PFSK-1 (cell line): ENCODE results near the gene SIPA1L3.

ENCODE experiments used
- FOXP2 ChIP-seq: optimal IDR thresholded peaks from 2 replicates; pipeline ENCODE3; 2011; ENCODE audit warnings: borderline replicate concordance, control low read depth, inconsistent platforms; ENCODE audit not compliant: insufficient read depth; ENCODE audit errors: extremely low read length, extremely low read depth
- POLR2AphosphoS5 ChIP-seq: IDR thresholded peaks from 2 replicates; pipeline ENCODE4 v1.6.1; 2012; ENCODE audit warnings: low read depth, mild to moderate bottlenecking, control low read depth, low read length, moderate library complexity
- SIN3A ChIP-seq: IDR thresholded peaks from 2 replicates; pipeline ENCODE4 v1.6.1; 2012; ENCODE audit warnings: mild to moderate bottlenecking, low read length, moderate library complexity, borderline replicate concordance; ENCODE audit not compliant: insufficient read depth
- TAF1 ChIP-seq: IDR thresholded peaks from 2 replicates; pipeline ENCODE4 v1.6.1; 2012; ENCODE audit warnings: low read length, control low read depth, borderline replicate concordance; ENCODE audit not compliant: insufficient read depth
- TF ChIP-seq, protein P1 (sequence below), 2 experiments: IDR thresholded peaks; 2 replicates each; pipeline versions ENCODE4 v1.6.1 to v1.8.0; 2011 to 2012; ENCODE audit warnings: low read depth in 2 of 2, low read length in 2 of 2, control low read depth in 1 of 2, inconsistent platforms in 1 of 2, mild to moderate bottlenecking in 1 of 2, moderate library complexity in 1 of 2; ENCODE audit not compliant: insufficient read depth in 1 of 2

SIPA1L3 gene

DNA sequence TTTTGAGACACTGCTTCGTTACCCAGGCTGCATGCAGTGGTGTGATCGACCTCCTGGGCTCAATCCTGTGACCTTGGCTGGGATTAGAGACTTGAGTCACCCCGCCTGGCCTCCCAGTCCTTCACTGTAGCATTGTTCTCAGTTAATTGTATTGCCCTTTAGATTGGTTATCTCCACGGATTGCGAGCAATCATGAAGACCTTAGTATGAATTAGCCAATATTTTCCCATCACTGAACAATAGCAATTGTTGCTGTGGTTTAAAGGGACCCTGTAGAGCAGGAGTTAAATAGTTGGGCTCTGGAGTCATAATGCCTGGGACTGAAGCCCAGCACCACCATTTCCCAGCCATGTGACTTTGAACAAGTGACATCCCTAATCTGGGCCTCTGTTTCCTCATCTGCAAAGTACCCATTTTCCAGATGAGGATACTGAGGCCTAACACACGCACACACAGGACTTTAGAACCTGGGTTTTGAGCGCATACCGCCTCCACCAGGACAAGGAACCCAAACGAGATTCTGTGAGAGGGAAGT is 340.8 kb downstream of the SIPA1L3 start:
- TF ChIP-seq, protein P1, sequence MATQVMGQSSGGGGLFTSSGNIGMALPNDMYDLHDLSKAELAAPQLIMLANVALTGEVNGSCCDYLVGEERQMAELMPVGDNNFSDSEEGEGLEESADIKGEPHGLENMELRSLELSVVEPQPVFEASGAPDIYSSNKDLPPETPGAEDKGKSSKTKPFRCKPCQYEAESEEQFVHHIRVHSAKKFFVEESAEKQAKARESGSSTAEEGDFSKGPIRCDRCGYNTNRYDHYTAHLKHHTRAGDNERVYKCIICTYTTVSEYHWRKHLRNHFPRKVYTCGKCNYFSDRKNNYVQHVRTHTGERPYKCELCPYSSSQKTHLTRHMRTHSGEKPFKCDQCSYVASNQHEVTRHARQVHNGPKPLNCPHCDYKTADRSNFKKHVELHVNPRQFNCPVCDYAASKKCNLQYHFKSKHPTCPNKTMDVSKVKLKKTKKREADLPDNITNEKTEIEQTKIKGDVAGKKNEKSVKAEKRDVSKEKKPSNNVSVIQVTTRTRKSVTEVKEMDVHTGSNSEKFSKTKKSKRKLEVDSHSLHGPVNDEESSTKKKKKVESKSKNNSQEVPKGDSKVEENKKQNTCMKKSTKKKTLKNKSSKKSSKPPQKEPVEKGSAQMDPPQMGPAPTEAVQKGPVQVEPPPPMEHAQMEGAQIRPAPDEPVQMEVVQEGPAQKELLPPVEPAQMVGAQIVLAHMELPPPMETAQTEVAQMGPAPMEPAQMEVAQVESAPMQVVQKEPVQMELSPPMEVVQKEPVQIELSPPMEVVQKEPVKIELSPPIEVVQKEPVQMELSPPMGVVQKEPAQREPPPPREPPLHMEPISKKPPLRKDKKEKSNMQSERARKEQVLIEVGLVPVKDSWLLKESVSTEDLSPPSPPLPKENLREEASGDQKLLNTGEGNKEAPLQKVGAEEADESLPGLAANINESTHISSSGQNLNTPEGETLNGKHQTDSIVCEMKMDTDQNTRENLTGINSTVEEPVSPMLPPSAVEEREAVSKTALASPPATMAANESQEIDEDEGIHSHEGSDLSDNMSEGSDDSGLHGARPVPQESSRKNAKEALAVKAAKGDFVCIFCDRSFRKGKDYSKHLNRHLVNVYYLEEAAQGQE (IDR thresholded peaks at IDR 0.05; ENCODE audit: insufficient read depth in 1 of 2, low read depth in 2 of 2, low read length in 2 of 2) = no peak
- TF ChIP-seq SIN3A = no peak
- TF ChIP-seq POLR2AphosphoS5 = no peak
- no peak for TF ChIP-seq TAF1

- no peak for TF ChIP-seq SIN3A
- TF ChIP-seq, protein P1 (IDR thresholded peaks at IDR 0.05; ENCODE audit: insufficient read depth in 1 of 2, low read depth in 2 of 2, low read length in 2 of 2) = no peak
- no peak for TF ChIP-seq POLR2AphosphoS5
- no peak for TF ChIP-seq FOXP2
- no peak for TF ChIP-seq TAF1
Observed at GRCh38 chr19:38248421-38248820, 341.4 kb downstream of the SIPA1L3 start.

GRCh38 chr19:38250428-38250820 is 343.4 kb downstream of the SIPA1L3 start:
- TF ChIP-seq, protein P1 (IDR thresholded peaks at IDR 0.05; ENCODE audit: insufficient read depth in 1 of 2, low read depth in 2 of 2, low read length in 2 of 2) = no peak
- no peak for TF ChIP-seq TAF1
- TF ChIP-seq POLR2AphosphoS5 = no peak
- no peak for TF ChIP-seq FOXP2
- TF ChIP-seq SIN3A = no peak

- TF ChIP-seq FOXP2 (no peak), SIN3A (no peak), POLR2AphosphoS5 (no peak), TAF1 (no peak)
- TF ChIP-seq, protein P1 (IDR thresholded peaks at IDR 0.05; ENCODE audit: insufficient read depth in 1 of 2, low read depth in 2 of 2, low read length in 2 of 2) = no peak
Observed at GRCh38 chr19:38250821-38251563, 344.0 kb downstream of the SIPA1L3 start.

DNA sequence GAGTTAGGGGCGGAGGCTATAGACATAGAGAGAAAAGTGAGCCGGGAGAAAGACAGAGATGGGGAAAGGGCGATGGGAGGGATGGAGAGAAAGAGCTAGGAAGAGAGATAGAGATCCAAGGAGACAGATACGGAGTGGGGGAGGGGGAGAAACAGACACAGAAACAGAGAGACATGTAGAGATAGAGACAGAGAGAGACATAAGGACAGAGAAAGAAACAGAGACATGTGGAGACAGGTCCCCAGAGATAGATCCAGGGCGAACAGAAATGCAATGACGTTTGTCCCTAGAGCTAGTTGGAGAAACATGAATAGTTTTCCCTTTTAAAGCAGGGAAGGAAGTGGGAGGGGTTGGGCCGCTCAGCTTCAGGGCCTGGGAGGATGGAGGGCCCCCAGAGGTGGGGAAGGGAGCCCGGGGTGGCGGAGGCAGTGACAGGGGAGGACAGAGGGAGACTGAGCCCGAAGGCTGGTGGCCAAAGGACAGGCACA is 344.6 kb downstream of the SIPA1L3 start:
- no peak for TF ChIP-seq POLR2AphosphoS5
- TF ChIP-seq, protein P1 (IDR thresholded peaks at IDR 0.05; ENCODE audit: insufficient read depth in 1 of 2, low read depth in 2 of 2, low read length in 2 of 2) = no peak
- no peak for TF ChIP-seq FOXP2
- no peak for TF ChIP-seq SIN3A
- no peak for TF ChIP-seq TAF1
